ENCODE results near the gene ANKRD36B.
"Not testable (repeated sequence)": the region's sequence is repeated elsewhere in the genome, so short reads cannot be mapped to it uniquely, and the experiment has no call there.

ANKRD36B gene

DNA sequence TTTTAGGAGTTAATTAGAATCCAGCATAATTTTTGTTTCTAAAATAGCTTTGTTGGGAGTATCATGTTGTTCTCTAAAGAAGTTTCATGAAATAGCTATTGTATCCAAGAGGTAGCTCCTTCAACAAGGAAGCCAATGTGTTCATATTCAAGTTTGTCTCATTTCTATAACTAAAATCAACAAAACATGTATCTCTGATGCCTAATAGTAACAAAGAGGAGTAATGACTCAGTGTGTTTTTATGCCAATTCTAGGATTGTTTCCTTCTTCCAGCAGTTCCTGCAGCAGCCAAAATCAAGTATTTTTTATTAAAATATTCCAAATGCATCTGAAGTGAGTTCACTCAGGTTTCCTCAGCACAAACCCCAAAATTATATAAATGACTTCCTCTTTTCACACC is 41.1 kb downstream of the ANKRD36B start:
- not testable (repeated sequence) for DNase-seq

DNA sequence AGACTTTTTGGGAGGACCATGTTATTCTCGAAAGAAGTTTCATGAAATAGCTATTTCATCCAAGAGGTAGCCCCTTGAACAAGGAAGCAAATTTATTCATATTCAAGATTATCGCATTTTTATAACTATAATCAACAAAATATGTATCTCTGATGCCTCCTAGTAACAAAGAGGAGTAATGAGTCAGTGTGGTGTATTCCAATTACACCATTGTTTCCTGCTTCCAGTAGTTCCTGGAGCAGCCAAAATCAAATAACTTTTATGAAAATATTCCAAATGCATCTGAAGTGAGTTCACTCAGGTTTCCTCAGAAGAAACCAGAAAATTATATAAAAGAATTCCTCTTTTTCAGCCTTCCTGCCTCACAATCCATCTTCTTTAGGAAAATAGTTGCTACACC is 43.0 kb downstream of the ANKRD36B start:
- no peak for DNase-seq

DNA sequence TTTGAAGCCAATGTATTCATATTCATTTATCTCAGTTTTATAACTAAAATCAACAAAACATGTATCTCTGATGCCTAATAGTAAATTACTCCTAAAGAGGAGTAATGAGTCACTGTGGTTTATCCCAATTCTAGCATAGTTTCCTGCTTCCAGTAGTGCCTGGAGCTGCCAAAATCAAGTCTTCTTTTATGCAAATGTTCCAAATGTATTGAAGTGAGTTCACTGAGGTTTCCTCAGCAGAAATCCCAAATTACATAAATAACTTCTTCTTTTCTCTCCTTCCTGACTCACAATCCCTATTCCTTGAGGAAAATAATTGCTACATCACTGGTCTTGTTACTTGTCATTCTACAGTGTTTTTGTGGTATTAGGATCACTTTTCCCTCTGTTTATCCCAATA is 44.8 kb downstream of the ANKRD36B start:
- not testable (repeated sequence) for DNase-seq

DNA sequence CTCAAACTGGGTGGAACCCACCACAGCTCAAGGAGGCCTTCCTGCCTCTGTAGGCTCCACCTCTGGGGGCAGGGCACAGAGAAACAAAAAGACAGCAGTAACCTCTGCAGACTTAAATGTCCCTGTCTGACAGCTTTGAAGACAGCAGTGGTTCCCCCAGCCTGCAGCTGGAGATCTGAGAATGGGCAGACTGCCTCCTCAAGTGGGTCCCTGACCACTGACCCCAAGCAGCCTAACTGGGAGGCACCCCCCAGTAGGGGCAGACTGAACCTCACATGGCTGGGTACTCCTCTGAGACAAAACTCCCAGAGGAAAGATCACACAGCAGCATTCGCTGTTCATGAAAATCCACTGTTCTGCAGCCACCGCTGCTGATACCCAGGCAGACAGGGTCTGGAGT is 63.8 kb downstream of the ANKRD36B start:
- not testable (repeated sequence) for DNase-seq

DNA sequence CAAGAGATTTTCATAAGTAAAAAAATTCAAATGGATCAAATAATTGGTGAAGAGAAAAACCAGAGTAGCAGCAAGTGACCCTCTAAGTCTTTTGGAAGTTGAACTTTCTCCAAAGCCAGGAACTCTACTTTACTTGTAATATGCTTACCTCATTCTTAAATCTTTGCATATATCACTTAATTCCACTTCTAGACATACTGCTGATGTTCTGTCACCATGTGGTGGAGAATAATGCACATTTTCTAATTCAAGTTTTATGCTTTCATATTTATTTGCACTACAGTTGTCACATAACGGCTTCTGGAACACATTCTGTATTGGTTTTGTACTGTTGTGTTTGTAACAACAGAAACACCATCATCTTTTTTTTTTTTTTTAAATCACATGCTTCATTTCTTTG is 65.9 kb downstream of the ANKRD36B start:
- DNase-seq: not testable (repeated sequence)

DNA sequence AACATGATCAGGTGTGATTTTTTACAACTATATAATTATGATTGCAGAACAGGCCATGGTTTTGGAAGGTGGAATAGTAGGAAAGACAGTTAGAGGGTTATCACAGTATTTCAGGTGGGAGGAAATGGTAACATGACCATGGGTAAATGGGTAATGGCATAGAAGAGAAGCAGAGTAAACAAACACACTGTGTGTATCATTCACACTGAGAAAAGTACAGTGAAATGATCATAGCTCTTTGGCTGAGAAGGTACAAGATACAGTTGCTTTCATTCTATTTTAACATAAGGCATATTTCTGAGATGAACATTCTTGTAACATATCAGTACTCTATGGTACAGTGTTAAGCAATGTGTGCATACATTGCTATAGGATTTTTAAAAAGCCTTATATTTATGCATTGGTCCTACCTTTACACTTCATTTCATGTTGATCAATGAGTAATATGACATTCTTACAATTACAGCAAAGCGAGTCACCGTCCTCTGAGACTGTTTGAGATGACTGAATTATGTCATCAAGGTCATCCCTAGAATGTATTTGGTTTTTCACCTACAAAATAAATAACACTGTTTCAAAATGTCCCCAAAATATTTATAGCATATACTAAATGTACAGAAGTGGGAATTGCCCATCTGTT is 66.6 kb downstream of the ANKRD36B start:
- not testable (repeated sequence) for DNase-seq

DNA sequence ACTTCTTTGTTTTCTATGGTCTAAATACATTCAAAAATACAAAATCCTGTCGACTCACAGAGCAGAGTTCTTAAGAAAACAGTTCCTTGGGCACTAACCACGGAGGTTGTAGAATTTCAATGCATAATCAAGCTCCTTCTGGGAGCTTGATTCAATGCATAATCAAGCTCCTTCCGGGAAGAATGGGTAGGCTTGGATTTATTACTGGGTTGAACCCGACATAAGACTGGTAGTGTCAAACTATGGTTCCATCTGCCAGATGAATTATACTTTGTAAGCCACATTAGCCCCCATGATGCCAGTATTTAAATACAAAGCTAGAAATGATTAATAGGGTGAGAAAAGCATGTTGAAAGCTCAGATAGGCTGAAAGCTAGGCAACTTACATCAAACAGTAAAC is 94.0 kb downstream of the ANKRD36B start:
- not testable (repeated sequence) for DNase-seq

DNA sequence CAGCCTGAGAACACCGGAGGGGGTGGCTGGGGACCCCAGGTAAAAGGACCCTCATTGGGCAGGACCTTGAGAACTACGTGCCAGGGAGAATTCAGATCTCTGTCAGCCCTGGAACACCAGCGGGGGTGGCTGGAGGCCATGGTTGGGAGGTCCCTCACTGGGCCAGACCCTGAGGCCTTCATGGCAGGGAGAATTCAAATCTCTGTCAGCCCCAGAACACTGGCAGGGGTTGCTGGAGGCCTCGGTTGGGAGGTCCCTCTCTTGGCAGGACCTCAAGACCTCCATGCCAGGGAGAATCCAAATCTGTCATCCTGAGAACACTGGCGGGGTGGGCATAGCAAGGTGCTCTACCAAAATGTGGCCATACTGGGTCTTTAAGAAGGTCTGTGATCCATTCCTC is 99.5 kb downstream of the ANKRD36B start:
- not testable (repeated sequence) for DNase-seq

Data from activated gamma-delta T cell (primary cell).